B cell (primary cell): ENCODE data around the gene RGS10. TPM values are rescaled to one million over a fixed set of nuclear protein-coding genes. Genes with fewer than 3 reads are reported as not detected.

Experiments
- ATAC-seq: fragments of 200-7000 bp; cut with Tn5 transposase; one replicate; pipeline ENCODE4 v1.10.0; 2021; ENCODE audit warnings: low read depth, mild to moderate bottlenecking, moderate number of reproducible peaks, moderate library complexity
- CTCF ChIA-PET: fragments of 350-600 bp; sonication (Branson Sonifier 250); formaldehyde crosslinking; loops from one replicate; lab custom pipeline; 2021; ENCODE audit warnings: antibody characterized with exemption, inconsistent platforms; lab: Charles Lee
- POLR2A ChIA-PET: fragments of 350-600 bp; sonication (Branson Sonifier 250); formaldehyde crosslinking; loops from one replicate; lab custom pipeline; 2021; ENCODE audit warnings: antibody characterized with exemption; lab: Charles Lee
- DNase-seq: peaks from one replicate; pipeline ENCODE4 v3.0.0; 2013
- H2AFZ ChIP-seq: 2 replicates; pipeline ENCODE4 v1.6.1; 2012; ENCODE audit warnings: mild to moderate bottlenecking, low read depth, low read length; ENCODE audit not compliant: insufficient read depth, poor library complexity, severe bottlenecking
- H3K27ac ChIP-seq, 2 donors: 1 replicate in 1 of 2; 2 replicates in 1 of 2; pipeline ENCODE4 v1.5.1; 2012 to 2013; ENCODE audit warnings: low read length in 2 of 2, mild to moderate bottlenecking in 2 of 2, moderate library complexity in 1 of 2
- H3K27me3 ChIP-seq, 4 experiments: fragments of 200-600 bp in 1 of 4; sonication (generic) in 1 of 4; replicated peaks in 1 of 4; 1 replicate in 2 of 4; 2 replicates in 2 of 4; pipeline versions ENCODE4 v1.6.1 to v1.7.0; 2013 to 2016; ENCODE audit warnings: low read length in 3 of 4, mild to moderate bottlenecking in 2 of 4, mixed read lengths in 1 of 4, moderate library complexity in 1 of 4; ENCODE audit not compliant: insufficient read depth in 4 of 4, control insufficient read depth in 3 of 4; ENCODE audit errors: control extremely low read depth in 1 of 4
- H3K36me3 ChIP-seq, 2 experiments: replicated peaks in 1 of 2; 1 replicate in 1 of 2; 2 replicates in 1 of 2; pipeline versions ENCODE4 v1.6.1 to v1.7.1; 2013; ENCODE audit warnings: low read length in 1 of 2; ENCODE audit not compliant: insufficient read depth in 2 of 2, control insufficient read depth in 1 of 2; ENCODE audit errors: control extremely low read depth in 1 of 2, extremely low read depth in 1 of 2
- H3K4me1 ChIP-seq, 2 donors: fragments of 200-600 bp in 1 of 2; sonication (generic) in 1 of 2; 1 replicate in 1 of 2; 2 replicates in 1 of 2; pipeline versions ENCODE4 v1.5.1 to v1.6.1; 2013 to 2017; ENCODE audit warnings: low read length in 2 of 2; ENCODE audit not compliant: control insufficient read depth in 2 of 2, insufficient read depth in 2 of 2
- H3K4me2 ChIP-seq: replicated peaks from 2 replicates; pipeline ENCODE3; 2012; ENCODE audit warnings: mild to moderate bottlenecking, low read depth, low read length; ENCODE audit not compliant: poor library complexity, severe bottlenecking
- H3K4me3 ChIP-seq, 5 experiments: fragments of 200-600 bp in 1 of 5; sonication (generic) in 1 of 5; 1 replicate in 3 of 5; 2 replicates in 2 of 5; pipeline versions ENCODE4 v1.5.1 to v1.7.0; 2011 to 2016; ENCODE audit warnings: low read length in 4 of 5, mild to moderate bottlenecking in 4 of 5, low read depth in 2 of 5, control low read depth in 1 of 5, moderate library complexity in 1 of 5; ENCODE audit not compliant: insufficient read depth in 1 of 5; ENCODE audit errors: control extremely low read depth in 1 of 5, extremely low read depth in 1 of 5
- H3K79me2 ChIP-seq: fragments of 200-600 bp; sonication (generic); one replicate; pipeline ENCODE4 v1.6.0; 2016; ENCODE audit warnings: low read length; ENCODE audit not compliant: control insufficient read depth, insufficient read depth
- H3K9ac ChIP-seq: fragments of 200-600 bp; sonication (generic); 2 replicates; pipeline ENCODE4 v1.6.1; 2017; ENCODE audit warnings: mild to moderate bottlenecking, low read length, moderate library complexity
- H3K9me3 ChIP-seq, 3 donors: one replicate each; pipeline versions ENCODE4 v1.6.1 to v1.7.1; 2013; ENCODE audit warnings: low read length in 2 of 3; ENCODE audit not compliant: control insufficient read depth in 2 of 3, insufficient read depth in 1 of 3; ENCODE audit errors: control extremely low read depth in 1 of 3
- H4K20me1 ChIP-seq: 2 replicates; pipeline ENCODE4 v1.6.0; 2012; ENCODE audit warnings: mild to moderate bottlenecking, low read length; ENCODE audit not compliant: insufficient read depth, control insufficient read depth, poor library complexity, severe bottlenecking
- H3K27ac Mint-ChIP-seq: one replicate; pipeline ENCODE4 v1.8.0; 2021; ENCODE audit warnings: mixed read lengths
- H3K27me3 Mint-ChIP-seq: one replicate; pipeline ENCODE4 v1.8.0; 2021; ENCODE audit warnings: mixed read lengths
- H3K4me1 Mint-ChIP-seq: one replicate; pipeline ENCODE4 v1.8.0; 2021; ENCODE audit warnings: mixed read lengths
- H3K4me3 Mint-ChIP-seq: one replicate; pipeline ENCODE4 v1.8.0; 2021; ENCODE audit warnings: mixed read lengths
- H3K9me3 Mint-ChIP-seq: one replicate; pipeline ENCODE4 v1.8.0; 2022; ENCODE audit warnings: mixed read lengths; ENCODE audit not compliant: insufficient read depth
- CTCF ChIP-seq: fragments of 200-600 bp; IDR thresholded peaks from one replicate; pipeline ENCODE4 v1.8.0; 2022; ENCODE audit warnings: antibody characterized with exemption, mild to moderate bottlenecking
- EZH2 ChIP-seq: IDR thresholded peaks from 2 replicates; pipeline ENCODE4 v1.6.1; 2012; ENCODE audit warnings: borderline replicate concordance, low read depth, mild to moderate bottlenecking, moderate library complexity, low read length; ENCODE audit not compliant: insufficient read depth, poor library complexity, severe bottlenecking
- WGBS: methylation state at CpG from one replicate; pipeline ENCODE4 v1.1.5; 2013; ENCODE audit warnings: missing lambda C conversion rate; ENCODE audit not compliant: insufficient coverage; 5-methylcytosine and 5-hydroxymethylcytosine counted together
- intact Hi-C: fragments of 100-400 bp; cut with micrococcal nuclease; formaldehyde crosslinking; loops from one replicate; pipeline ENCODE4 v1.10.0; 2022
- polyA plus RNA-seq: library from polyadenylated mRNA; depleted of rRNA; stranded (reverse); fragments of >200 nt; gene quantifications from 2 replicates; pipeline ENCODE4 v1.2.3, GENCODE V29; 2012
- total RNA-seq, 2 donors: library from RNA; stranded (reverse); fragments of 120-200 nt in 1 of 2; gene quantifications; 1 replicate in 1 of 2; 2 replicates in 1 of 2; pipeline versions ENCODE4 v1.2.3 to v1.2.4, GENCODE V29; 2013 to 2022

Gene RGS10
- total and polyA plus RNA-seq, 2 donors (not counting 1 experiment from before 2014, with no cell fraction given) = 10.9 to 20.3 TPM

- Mint-ChIP-seq H3K4me3 (no peak overlapping the region), H3K27me3 (peaks cover 2% of the 10 kb centered on the region), H3K27ac (no peak overlapping the region), H3K4me1 (peaks cover 19% of the 10 kb centered on the region), H3K9me3 (peaks cover 3% of the 10 kb centered on the region)
- 84% methylated on average over 9 of the region's 13 CpGs for WGBS
- H3K27me3 ChIP-seq = peaks cover 0 to 3% (median 1%) of the 10 kb centered on the region in 4 experiments
- no peak overlapping the region for H3K4me3 ChIP-seq
- intact Hi-C loops = no loop called here
- CTCF ChIA-PET = interaction anchor here (1.0 kb wide), 1 partner anchor 26 kb away, joined by 3 read pairs; no protein-coding TSS in a partner anchor
- H4K20me1 ChIP-seq = no peaks in the 10 kb centered on the region
- H3K9ac ChIP-seq = no peak overlapping the region
- TF ChIP-seq EZH2 = no peak
- TF ChIP-seq CTCF = no peak
- no peak for DNase-seq
- H3K4me1 ChIP-seq = peaks cover 0 to 9% of the 10 kb centered on the region in 2 donors
- H3K9me3 ChIP-seq = peaks cover 0 to 14% (median 2%) of the 10 kb centered on the region in 3 donors
- no peak overlapping the region for H3K27ac ChIP-seq
- no peaks in the 10 kb centered on the region for H3K79me2 ChIP-seq
- POLR2A ChIA-PET = no interaction called here
- no peak for ATAC-seq
- no peak overlapping the region for H3K4me2 ChIP-seq
- no peaks in the 10 kb centered on the region for H3K36me3 ChIP-seq
- no peak overlapping the region for H2AFZ ChIP-seq
Measured at GRCh38 chr10:119468542-119469324, 73.8 kb downstream of the RGS10 start.

- Histone ChIP-seq H3K27ac (no peak overlapping the region), H3K4me1 (peaks cover 0 to 18% of the 10 kb centered on the region in 2 donors), H3K9ac (no peak overlapping the region), H3K27me3 (peaks cover 0 to 3% (median 1%) of the 10 kb centered on the region in 4 experiments), H3K4me3 (no peak overlapping the region), H3K9me3 (peaks cover 0 to 11% (median 0%) of the 10 kb centered on the region in 3 donors), H2AFZ (no peak overlapping the region), H3K4me2 (no peak overlapping the region), H3K36me3 (no peaks in the 10 kb centered on the region), H4K20me1 (no peaks in the 10 kb centered on the region), H3K79me2 (no peaks in the 10 kb centered on the region)
- no peak overlapping the region for H3K27ac Mint-ChIP-seq
- intact Hi-C loops = no loop called here
- H3K9me3 Mint-ChIP-seq = peaks cover 4% of the 10 kb centered on the region
- TF ChIP-seq CTCF (no peak), EZH2 (no peak)
- no peak for DNase-seq
- POLR2A ChIA-PET = no interaction called here
- H3K4me1 Mint-ChIP-seq = peaks cover 29% of the 10 kb centered on the region
- ATAC-seq = peak; percentile 25
- H3K4me3 Mint-ChIP-seq = no peak overlapping the region
- WGBS = 36% methylated on average over 6 of the region's 7 CpGs
- CTCF ChIA-PET = interaction anchor here (1.3 to 1.9 kb wide), 2 partner anchors 11 to 21 kb away, joined by 3 to 8 read pairs; no protein-coding TSS in a partner anchor
- peaks cover 2% of the 10 kb centered on the region for H3K27me3 Mint-ChIP-seq
Measured at GRCh38 chr10:119466655-119467054, 75.9 kb downstream of the RGS10 start.
